SH-SY5Y (cell line): ENCODE measurements around the gene TNFRSF8.

Experiments used
- GATA2 ChIP-seq: IDR thresholded peaks from 2 replicates; pipeline ENCODE4 v1.6.1; 2011; ENCODE audit warnings: mild to moderate bottlenecking, low read depth, low read length
- GATA3 ChIP-seq: IDR thresholded peaks from 2 replicates; pipeline ENCODE4 v1.6.1; 2011; ENCODE audit warnings: low read depth, mild to moderate bottlenecking, low read length, moderate library complexity

DNA sequence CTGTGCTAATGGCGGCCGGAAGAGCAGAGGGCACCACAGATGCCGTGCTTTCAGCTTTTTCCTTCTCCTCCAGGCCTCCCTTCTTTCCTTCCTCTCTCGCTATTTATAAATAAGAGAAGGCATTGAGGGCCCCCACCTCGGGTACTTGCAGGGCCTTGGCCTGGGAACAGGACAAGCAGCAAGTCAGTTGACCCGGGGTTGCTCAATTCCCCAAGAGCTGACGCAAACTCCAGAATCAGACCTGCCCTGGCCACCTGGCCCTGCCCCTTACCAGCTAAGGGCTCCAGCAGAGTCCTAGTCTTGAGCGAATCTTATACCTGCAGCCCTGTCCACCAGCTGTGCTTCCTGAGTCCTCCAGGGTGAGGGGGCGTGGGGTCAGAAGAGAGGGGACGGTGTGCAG lies 117.2 kb downstream of the TNFRSF8 start:
- no peak for TF ChIP-seq GATA3
- TF ChIP-seq GATA2, result no peak
